OCI-LY1 (cell line): ENCODE results near the gene NEDD4L.

Experiments used
- H2AFZ ChIP-seq: fragments of 200-600 bp; sonication (generic), shearing (Covaris generic); 2 replicates; pipeline ENCODE4 v1.6.0; 2014; ENCODE audit warnings: antibody characterized with exemption, mild to moderate bottlenecking, low read length
- H3F3A ChIP-seq: fragments of 200-600 bp; sonication (generic), shearing (Covaris generic); 2 replicates; pipeline ENCODE4 v1.6.0; 2014; ENCODE audit warnings: mild to moderate bottlenecking, antibody characterized with exemption, low read length, moderate library complexity; ENCODE audit not compliant: insufficient read depth
- H3K27ac ChIP-seq: fragments of 200-600 bp; sonication (generic); 2 replicates; pipeline ENCODE4 v1.5.1; 2014; ENCODE audit warnings: low read length, mixed run types, mild to moderate bottlenecking, low read depth; ENCODE audit not compliant: poor library complexity, severe bottlenecking
- H3K27me3 ChIP-seq: fragments of 200-600 bp; sonication (generic); 2 replicates; pipeline ENCODE4 v1.6.0; 2014; ENCODE audit warnings: antibody characterized with exemption, mild to moderate bottlenecking, low read length, moderate library complexity; ENCODE audit not compliant: insufficient read depth
- H3K36me3 ChIP-seq: fragments of 200-600 bp; sonication (generic); 2 replicates; pipeline ENCODE4 v1.6.1; 2014; ENCODE audit warnings: mild to moderate bottlenecking, antibody characterized with exemption, low read length, moderate library complexity, mixed read lengths; ENCODE audit not compliant: insufficient read depth
- H3K4me1 ChIP-seq: fragments of 200-600 bp; sonication (generic); 2 replicates; pipeline ENCODE4 v1.5.1; 2014; ENCODE audit warnings: mild to moderate bottlenecking, low read length, moderate library complexity; ENCODE audit not compliant: insufficient read depth, severe bottlenecking
- H3K4me2 ChIP-seq: fragments of 200-600 bp; sonication (generic), shearing (Covaris generic); 2 replicates; pipeline ENCODE4 v1.6.1; 2014; ENCODE audit warnings: low read length
- H3K4me3 ChIP-seq: fragments of 200-600 bp; sonication (generic); 2 replicates; pipeline ENCODE4 v1.5.1; 2014; ENCODE audit warnings: low read length, low read depth, mild to moderate bottlenecking, mixed read lengths; ENCODE audit not compliant: poor library complexity, severe bottlenecking
- H3K79me2 ChIP-seq: fragments of 200-600 bp; shearing (Covaris generic); 2 replicates; pipeline ENCODE4 v1.6.1; 2016; ENCODE audit warnings: mixed run types, low read length, mixed read lengths; ENCODE audit not compliant: insufficient read depth
- H3K9ac ChIP-seq: fragments of 200-600 bp; sonication (generic), shearing (Covaris generic); 2 replicates; pipeline ENCODE4 v1.6.1; 2014; ENCODE audit warnings: mild to moderate bottlenecking, low read length, mixed read lengths
- H3K9me2 ChIP-seq: fragments of 200-600 bp; sonication (generic), shearing (Covaris generic); 2 replicates; pipeline ENCODE4 v1.6.1; 2014; ENCODE audit warnings: low read depth, mild to moderate bottlenecking, low read length, mixed read lengths
- H3K9me3 ChIP-seq: fragments of 200-600 bp; shearing (Covaris generic); 2 replicates; pipeline ENCODE4 v1.6.1; 2014; ENCODE audit warnings: low read length, mixed read lengths
- H4K20me1 ChIP-seq: fragments of 200-600 bp; sonication (generic), shearing (Covaris generic); 2 replicates; pipeline ENCODE4 v1.6.0; 2016; ENCODE audit warnings: mild to moderate bottlenecking, low read length; ENCODE audit not compliant: insufficient read depth
- CTCF ChIP-seq: fragments of 200-600 bp; sonication (generic), shearing (Covaris generic); IDR thresholded peaks from 2 replicates; pipeline ENCODE4 v1.5.1; 2017; ENCODE audit warnings: mild to moderate bottlenecking, antibody characterized with exemption, low read length, moderate library complexity, mixed read lengths
- EZH2 ChIP-seq: fragments of 200-600 bp; sonication (generic), shearing (Covaris generic); IDR thresholded peaks from 2 replicates; pipeline ENCODE4 v1.8.0; 2017; ENCODE audit warnings: borderline replicate concordance, mixed run types, mild to moderate bottlenecking, antibody characterized with exemption, low read length, moderate library complexity, mixed read lengths

NEDD4L gene

GRCh38 chr18:58152891-58153290 lies 108.9 kb downstream of the NEDD4L start:
- Histone ChIP-seq H3K79me2 (no peaks in the 10 kb centered on the region), H3K27ac (no peak overlapping the region), H3K4me2 (no peak overlapping the region), H3K4me3 (no peak overlapping the region), H3K4me1 (no peaks in the 10 kb centered on the region), H3K27me3 (peaks cover 4% of the 10 kb centered on the region; the same call in 1 of the 2 replicates), H3K36me3 (no peaks in the 10 kb centered on the region), H4K20me1 (no peaks in the 10 kb centered on the region), H3K9ac (no peak overlapping the region), H3K9me3 (no peaks in the 10 kb centered on the region), H3K9me2 (no peaks in the 10 kb centered on the region), H2AFZ (no peak overlapping the region), H3F3A (no peaks in the 10 kb centered on the region)
- TF ChIP-seq EZH2 (no peak), CTCF (no peak)

- H3K9ac ChIP-seq: no peak overlapping the region
- H3K27me3 ChIP-seq: peaks cover 4% of the 10 kb centered on the region; the same call in 1 of the 2 replicates
- no peaks in the 10 kb centered on the region for H3K9me3 ChIP-seq
- no peaks in the 10 kb centered on the region for H3K36me3 ChIP-seq
- no peak overlapping the region for H3K27ac ChIP-seq
- no peaks in the 10 kb centered on the region for H3K79me2 ChIP-seq
- H3F3A ChIP-seq: no peaks in the 10 kb centered on the region
- no peaks in the 10 kb centered on the region for H3K9me2 ChIP-seq
- H2AFZ ChIP-seq: no peak overlapping the region
- no peak overlapping the region for H3K4me2 ChIP-seq
- H3K4me1 ChIP-seq: no peaks in the 10 kb centered on the region
- TF ChIP-seq CTCF: no peak
- TF ChIP-seq EZH2: no peak
- no peaks in the 10 kb centered on the region for H4K20me1 ChIP-seq
- no peak overlapping the region for H3K4me3 ChIP-seq
Measured at GRCh38 chr18:58156516-58156915, 112.5 kb downstream of the NEDD4L start.

- Histone ChIP-seq H4K20me1 (no peaks in the 10 kb centered on the region), H3K4me1 (no peaks in the 10 kb centered on the region), H3K36me3 (no peaks in the 10 kb centered on the region), H3F3A (no peaks in the 10 kb centered on the region), H3K9me2 (no peaks in the 10 kb centered on the region), H2AFZ (no peak overlapping the region), H3K27me3 (peaks cover 4% of the 10 kb centered on the region; the same call in 1 of the 2 replicates), H3K4me3 (no peak overlapping the region), H3K9me3 (no peaks in the 10 kb centered on the region), H3K27ac (no peak overlapping the region), H3K4me2 (no peak overlapping the region), H3K79me2 (no peaks in the 10 kb centered on the region), H3K9ac (no peak overlapping the region)
- TF ChIP-seq CTCF (no peak), EZH2 (no peak)
Measured at GRCh38 chr18:58157237-58157636, 113.2 kb downstream of the NEDD4L start.
